GM18502 (cell line): Measurements from ENCODE around the gene CCDC28B.

Experiments used
- ATAC-seq: cut with Tn5 transposase; IDR thresholded peaks from one replicate; pipeline ENCODE4 v1.9.1; 2021; ENCODE audit warnings: mild to moderate bottlenecking; ENCODE audit not compliant: unreplicated experiment, poor library complexity

Gene CCDC28B

GRCh38 chr1:32220746-32221580 lies 20.6 kb downstream of the CCDC28B start:
- ATAC-seq, result no peak

GRCh38 chr1:32221581-32221979 lies 21.2 kb downstream of the CCDC28B start:
- ATAC-seq, result no peak

GRCh38 chr1:32221980-32222755 lies 21.8 kb downstream of the CCDC28B start, which contains the start of the genes EIF3I and TMEM234:
EIF3I (plus strand) TSS chr1:32222407; CDS start chr1:32222442, 35 bp downstream.
TMEM234 (minus strand) TSS chr1:32222353; CDS start chr1:32222322, 31 bp downstream.
- peak; percentile 92 for ATAC-seq

- ATAC-seq, result no peak
Observed at GRCh38 chr1:32223683-32224082, 23.3 kb downstream of the CCDC28B start.

- ATAC-seq, result no peak
Observed at GRCh38 chr1:32224285-32224684, 23.9 kb downstream of the CCDC28B start.

GRCh38 chr1:32228771-32229170 lies 28.4 kb downstream of the CCDC28B start:
- no peak for ATAC-seq

- no peak for ATAC-seq
Observed at GRCh38 chr1:32231843-32232432, 31.5 kb downstream of the CCDC28B start.

- ATAC-seq, result no peak
Observed at GRCh38 chr1:32232558-32233304, 32.3 kb downstream of the CCDC28B start.

GRCh38 chr1:32234792-32235191 lies 34.4 kb downstream of the CCDC28B start:
- ATAC-seq, result no peak

- no peak for ATAC-seq
Observed at GRCh38 chr1:32239337-32239736, 38.9 kb downstream of the CCDC28B start.

GRCh38 chr1:32239790-32240139 lies 39.4 kb downstream of the CCDC28B start:
- no peak for ATAC-seq

- ATAC-seq, result no peak
Observed at GRCh38 chr1:32240140-32240951, 40.0 kb downstream of the CCDC28B start.

GRCh38 chr1:32241001-32241763 lies 40.8 kb downstream of the CCDC28B start:
- ATAC-seq, result no peak

GRCh38 chr1:32242341-32242851 lies 42.0 kb downstream of the CCDC28B start:
- ATAC-seq, result no peak

GRCh38 chr1:32246888-32247273 lies 46.5 kb downstream of the CCDC28B start, which contains the start of gene FAM167B:
FAM167B (plus strand) TSS chr1:32247222; CDS start chr1:32247422, 200 bp downstream.
- ATAC-seq, result no peak

- no peak for ATAC-seq
Observed at GRCh38 chr1:32247452-32247851, 47.1 kb downstream of the CCDC28B start.

GRCh38 chr1:32247983-32248889 lies 47.8 kb downstream of the CCDC28B start:
- no peak for ATAC-seq
